GM12878 (cell line): Measurements from ENCODE around the gene MAP3K6. TPM values are rescaled to one million over a fixed set of nuclear protein-coding genes. Genes with fewer than 3 reads are reported as not detected.

Source experiments
- ATAC-seq: fragments of 200-7000 bp; cut with Tn5 transposase; 3 replicates; pipeline ENCODE4 v1.9.1; 2020; ENCODE audit warnings: mild to moderate bottlenecking, moderate library complexity
- BruUV-seq: library from RNA; stranded (reverse); fragments of 400-500 nt; replicated peaks from 2 replicates; lab custom pipeline; 2021; lab: Mats Ljungman, UMichigan
- CTCF ChIA-PET: fragments of 300-600 bp; sonication (Branson Sonifier 250); formaldehyde crosslinking; extraction: SDS; loops from one replicate; lab custom pipeline; 2021; ENCODE audit warnings: inconsistent platforms; lab: Yijun Ruan, JAX
- POLR2A ChIA-PET: fragments of 350-600 bp; formaldehyde crosslinking; extraction: SDS; loops from one replicate; lab custom pipeline; 2021; ENCODE audit warnings: inconsistent platforms; lab: Charles Lee
- RAD21 ChIA-PET: fragments of 300-600 bp; sonication (Branson Sonifier 250); formaldehyde crosslinking; loops from one replicate; lab custom pipeline; 2023; ENCODE audit warnings: antibody characterized with exemption; ENCODE audit not compliant: unreplicated experiment; lab: Charles Lee
- SMC1A ChIA-PET: fragments of 300-600 bp; sonication (Branson Sonifier 250); formaldehyde crosslinking; loops from one replicate; lab custom pipeline; 2023; ENCODE audit not compliant: unreplicated experiment, uncharacterized antibody; lab: Charles Lee
- DNase-seq: peaks from one replicate; pipeline ENCODE4 v3.0.0-alpha.2; 2011; ENCODE audit warnings: low read depth, low spot score
- FAIRE-seq: peaks from 3 replicates; lab custom pipeline; 2011; peaks lifted over from hg19 to GRCh38; lab: Jason Lieb, UNC
- H2AFZ ChIP-seq: 2 replicates; pipeline ENCODE4 v1.6.0; 2011; ENCODE audit warnings: low read depth, low read length, control low read depth; ENCODE audit not compliant: control insufficient read depth
- H3K27ac ChIP-seq: 2 replicates; pipeline ENCODE4 v1.5.1; 2011; ENCODE audit warnings: control low read depth; ENCODE audit not compliant: control insufficient read depth, insufficient read depth
- H3K27me3 ChIP-seq, 2 experiments: replicated peaks in 1 of 2; 2 replicates each; pipeline versions ENCODE4 v1.6.0 to v1.6.1; 2011; ENCODE audit warnings: low read length in 1 of 2; ENCODE audit not compliant: control insufficient read depth in 2 of 2, insufficient read depth in 2 of 2
- H3K36me3 ChIP-seq, 2 experiments: 2 replicates each; pipeline ENCODE4 v1.5.1; 2011; ENCODE audit warnings: low read length in 1 of 2; ENCODE audit not compliant: control insufficient read depth in 2 of 2, insufficient read depth in 2 of 2
- H3K4me1 ChIP-seq: 2 replicates; pipeline ENCODE4 v1.6.1; 2011; ENCODE audit warnings: mild to moderate bottlenecking, low read length, moderate library complexity, mixed read lengths; ENCODE audit not compliant: control insufficient read depth, insufficient read depth
- H3K4me2 ChIP-seq: 2 replicates; pipeline ENCODE4 v1.6.0; 2011; ENCODE audit warnings: control low read depth; ENCODE audit not compliant: control insufficient read depth, insufficient read depth
- H3K4me3 ChIP-seq: fragments of 200-600 bp; sonication (generic); 2 replicates; pipeline ENCODE4 v1.5.1; 2016
- H3K79me2 ChIP-seq: 2 replicates; pipeline ENCODE4 v1.6.0; 2011; ENCODE audit warnings: low read length; ENCODE audit not compliant: control insufficient read depth, insufficient read depth
- H3K9ac ChIP-seq: 2 replicates; pipeline ENCODE4 v1.8.0; 2011; ENCODE audit warnings: low read length, control low read depth, mixed read lengths; ENCODE audit not compliant: control insufficient read depth, insufficient read depth
- H3K9me3 ChIP-seq: replicated peaks from 3 replicates; pipeline ENCODE4 v1.5.1; 2011; ENCODE audit warnings: mild to moderate bottlenecking, low read length; ENCODE audit not compliant: control insufficient read depth, insufficient read depth
- H4K20me1 ChIP-seq: 2 replicates; pipeline ENCODE4 v1.6.0; 2011; ENCODE audit not compliant: control insufficient read depth, insufficient read depth
- CEBPB ChIP-seq, 2 experiments: fragments of 150-350 bp in 1 of 2; IDR thresholded peaks; 2 replicates each; pipeline ENCODE4 v1.6.1; 2012 to 2014; ENCODE audit warnings: low read depth in 2 of 2, low read length in 2 of 2, borderline replicate concordance in 1 of 2, inconsistent platforms in 1 of 2
- EP300 ChIP-seq, 2 experiments: fragments of 150-350 bp in 1 of 2; IDR thresholded peaks; 2 replicates each; pipeline ENCODE4 v1.6.1; 2011 to 2012; ENCODE audit warnings: low read depth in 2 of 2, low read length in 2 of 2, borderline replicate concordance in 1 of 2, improper control_type of control experiment in 1 of 2, inconsistent platforms in 1 of 2; ENCODE audit not compliant: control insufficient read depth in 1 of 2
- FOXK2 ChIP-seq: fragments of 450-650 bp; IDR thresholded peaks from 2 replicates; pipeline ENCODE4 v1.6.1; 2017; ENCODE audit warnings: mild to moderate bottlenecking, moderate library complexity
- HDGF ChIP-seq: fragments of 450-650 bp; IDR thresholded peaks from 2 replicates; pipeline ENCODE4 v1.6.1; 2016; ENCODE audit warnings: antibody characterized with exemption
- KDM1A ChIP-seq: fragments of 200-600 bp; sonication (generic); IDR thresholded peaks from 2 replicates; pipeline ENCODE4 v1.6.1; 2016; ENCODE audit warnings: borderline replicate concordance
- KLF5 ChIP-seq: fragments of 450-650 bp; IDR thresholded peaks from 2 replicates; pipeline ENCODE4 v1.6.1; 2014; ENCODE audit warnings: mild to moderate bottlenecking; ENCODE audit not compliant: partially characterized antibody
- LARP7 ChIP-seq: fragments of 450-650 bp; IDR thresholded peaks from 2 replicates; pipeline ENCODE4 v1.6.1; 2017; ENCODE audit warnings: mild to moderate bottlenecking
- MEF2B ChIP-seq: fragments of 450-650 bp; IDR thresholded peaks from 2 replicates; pipeline ENCODE4 v1.6.1; 2018; ENCODE audit warnings: mild to moderate bottlenecking, moderate library complexity; ENCODE audit not compliant: partially characterized antibody, poor library complexity, severe bottlenecking
- MYB ChIP-seq: fragments of 150-350 bp; IDR thresholded peaks from 2 replicates; pipeline ENCODE4 v1.6.1; 2014; ENCODE audit warnings: mild to moderate bottlenecking, low read depth, low read length, borderline replicate concordance
- PML ChIP-seq: IDR thresholded peaks from 2 replicates; pipeline ENCODE4 v1.6.1; 2012; ENCODE audit warnings: low read length, inconsistent platforms
- SMAD5 ChIP-seq: IDR thresholded peaks from 2 replicates; pipeline ENCODE4 v1.6.1; 2016; ENCODE audit warnings: antibody characterized with exemption, low read depth
- SREBF1 ChIP-seq: IDR thresholded peaks from 2 replicates; pipeline ENCODE4 v1.6.1; 2012; ENCODE audit warnings: mild to moderate bottlenecking, low read length
- TCF12 ChIP-seq: IDR thresholded peaks from 2 replicates; pipeline ENCODE4 v1.6.1; 2011; ENCODE audit warnings: low read depth, mild to moderate bottlenecking, low read length
- YY1 ChIP-seq: IDR thresholded peaks from 2 replicates; pipeline ENCODE4 v1.6.1; 2011; ENCODE audit warnings: low read depth, mild to moderate bottlenecking, low read length
- ZNF24 ChIP-seq: fragments of 450-650 bp; IDR thresholded peaks from 2 replicates; pipeline ENCODE4 v1.6.1; 2017; ENCODE audit warnings: antibody characterized with exemption, mild to moderate bottlenecking
- WGBS: methylation state at CpG from one replicate; pipeline ENCODE4 v1.1.6; 2016; ENCODE audit warnings: low lambda C conversion rate; ENCODE audit not compliant: insufficient replicate concordance, insufficient coverage; ENCODE audit errors: missing lambda C conversion rate; 5-methylcytosine and 5-hydroxymethylcytosine counted together
- in situ Hi-C: fragments of 300-500 bp; cut with MboI; formaldehyde crosslinking; loops from 9 replicates; pipeline ENCODE4 v1.14.3; 2018; ENCODE audit warnings: mixed read lengths
- intact Hi-C: fragments of 100-400 bp; cut with micrococcal nuclease; formaldehyde crosslinking; loops from one replicate; pipeline ENCODE4 v1.14.2; 2022; ENCODE audit not compliant: unreplicated experiment
- polyA plus RNA-seq, 11 experiments: library from polyadenylated mRNA; depleted of rRNA in 4 of 11; unstranded in 6 of 11; stranded (reverse) in 5 of 11; fragments of >200 nt; fragmentation: Nextera tagmentation in 4 of 11; fragmentation: Illumina TruSeq in 1 of 11; extraction: Ambion mirVana in 4 of 11; extraction: Trizol in 1 of 11; gene quantifications; 1 replicate in 1 of 11; 2 replicates in 10 of 11; pipeline versions ENCODE4 v1.2.1 to v1.2.3, GENCODE V29; 2011 to 2016; ENCODE audit warnings: inconsistent platforms in 2 of 11, missing spikeins in 2 of 11, low read depth in 1 of 11
- total RNA-seq, 4 experiments: library from RNA; depleted of rRNA in 3 of 4; stranded (reverse); fragments of >200 nt in 3 of 4; fragmentation: Illumina TruSeq in 1 of 4; extraction: Trizol in 1 of 4; gene quantifications; 2 replicates each; pipeline versions ENCODE4 v1.2.1 to v1.2.3, GENCODE V29; 2013 to 2021
- TF ChIP-seq, protein P1 (sequence below): fragments of 450-650 bp; conservative IDR thresholded peaks from 2 replicates; pipeline ENCODE4 v1.6.1; 2017; ENCODE audit warnings: mild to moderate bottlenecking, moderate library complexity
- TF ChIP-seq, protein P2 (sequence below): fragments of 450-650 bp; IDR thresholded peaks from 2 replicates; pipeline ENCODE4 v1.6.1; 2018; ENCODE audit warnings: mild to moderate bottlenecking, low read depth, moderate library complexity; ENCODE audit not compliant: partially characterized antibody

MAP3K6 gene
- total and polyA plus RNA-seq, 10 of the 15 experiments (the other 5 are each of a cell fraction or from before 2014, with no cell fraction given): 0.15 to 3.4 (median 1.2) TPM; not detected in 1

- Histone ChIP-seq H3K4me1 (no peaks in the 10 kb centered on the region; the same call in 1 of the 2 replicates), H3K4me3 (no peak overlapping the region), H2AFZ (no peak overlapping the region), H3K36me3 (no peaks in the 10 kb centered on the region), H3K27ac (no peak overlapping the region), H3K79me2 (no peaks in the 10 kb centered on the region), H4K20me1 (no peaks in the 10 kb centered on the region), H3K9ac (no peak overlapping the region), H3K9me3 (no peaks in the 10 kb centered on the region), H3K4me2 (peak overlapping the region; percentile 71; the same call in 1 of the 2 replicates), H3K27me3 (no peaks in the 10 kb centered on the region)
- ChIA-PET SMC1A (no interaction called here), RAD21 (no interaction called here), POLR2A (no interaction called here), CTCF (interaction anchor here (1.3 kb wide), 1 partner anchor 37 kb away, joined by 3 read pairs; no protein-coding TSS in a partner anchor)
- intact Hi-C loops: no loop called here
- ATAC-seq (no peak), FAIRE-seq (no peak), DNase-seq (no peak)
- no peak for TF ChIP-seq KLF5
- no peak for TF ChIP-seq SREBF1
- TF ChIP-seq, protein P1, sequence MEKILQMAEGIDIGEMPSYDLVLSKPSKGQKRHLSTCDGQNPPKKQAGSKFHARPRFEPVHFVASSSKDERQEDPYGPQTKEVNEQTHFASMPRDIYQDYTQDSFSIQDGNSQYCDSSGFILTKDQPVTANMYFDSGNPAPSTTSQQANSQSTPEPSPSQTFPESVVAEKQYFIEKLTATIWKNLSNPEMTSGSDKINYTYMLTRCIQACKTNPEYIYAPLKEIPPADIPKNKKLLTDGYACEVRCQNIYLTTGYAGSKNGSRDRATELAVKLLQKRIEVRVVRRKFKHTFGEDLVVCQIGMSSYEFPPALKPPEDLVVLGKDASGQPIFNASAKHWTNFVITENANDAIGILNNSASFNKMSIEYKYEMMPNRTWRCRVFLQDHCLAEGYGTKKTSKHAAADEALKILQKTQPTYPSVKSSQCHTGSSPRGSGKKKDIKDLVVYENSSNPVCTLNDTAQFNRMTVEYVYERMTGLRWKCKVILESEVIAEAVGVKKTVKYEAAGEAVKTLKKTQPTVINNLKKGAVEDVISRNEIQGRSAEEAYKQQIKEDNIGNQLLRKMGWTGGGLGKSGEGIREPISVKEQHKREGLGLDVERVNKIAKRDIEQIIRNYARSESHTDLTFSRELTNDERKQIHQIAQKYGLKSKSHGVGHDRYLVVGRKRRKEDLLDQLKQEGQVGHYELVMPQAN: no peak
- no peak for TF ChIP-seq KDM1A
- TF ChIP-seq YY1: no peak
- no peak for TF ChIP-seq PML
- no peak for TF ChIP-seq LARP7
- TF ChIP-seq, protein P2, sequence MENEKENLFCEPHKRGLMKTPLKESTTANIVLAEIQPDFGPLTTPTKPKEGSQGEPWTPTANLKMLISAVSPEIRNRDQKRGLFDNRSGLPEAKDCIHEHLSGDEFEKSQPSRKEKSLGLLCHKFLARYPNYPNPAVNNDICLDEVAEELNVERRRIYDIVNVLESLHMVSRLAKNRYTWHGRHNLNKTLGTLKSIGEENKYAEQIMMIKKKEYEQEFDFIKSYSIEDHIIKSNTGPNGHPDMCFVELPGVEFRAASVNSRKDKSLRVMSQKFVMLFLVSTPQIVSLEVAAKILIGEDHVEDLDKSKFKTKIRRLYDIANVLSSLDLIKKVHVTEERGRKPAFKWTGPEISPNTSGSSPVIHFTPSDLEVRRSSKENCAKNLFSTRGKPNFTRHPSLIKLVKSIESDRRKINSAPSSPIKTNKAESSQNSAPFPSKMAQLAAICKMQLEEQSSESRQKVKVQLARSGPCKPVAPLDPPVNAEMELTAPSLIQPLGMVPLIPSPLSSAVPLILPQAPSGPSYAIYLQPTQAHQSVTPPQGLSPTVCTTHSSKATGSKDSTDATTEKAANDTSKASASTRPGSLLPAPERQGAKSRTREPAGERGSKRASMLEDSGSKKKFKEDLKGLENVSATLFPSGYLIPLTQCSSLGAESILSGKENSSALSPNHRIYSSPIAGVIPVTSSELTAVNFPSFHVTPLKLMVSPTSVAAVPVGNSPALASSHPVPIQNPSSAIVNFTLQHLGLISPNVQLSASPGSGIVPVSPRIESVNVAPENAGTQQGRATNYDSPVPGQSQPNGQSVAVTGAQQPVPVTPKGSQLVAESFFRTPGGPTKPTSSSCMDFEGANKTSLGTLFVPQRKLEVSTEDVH: no peak
- TF ChIP-seq TCF12: no peak
- no peak for TF ChIP-seq MYB
- TF ChIP-seq EP300 (IDR thresholded peaks at IDR 0.05; ENCODE audit: borderline replicate concordance in 1 of 2, control insufficient read depth in 1 of 2, low read depth in 2 of 2, low read length in 2 of 2): no peak
- TF ChIP-seq CEBPB (IDR thresholded peaks at IDR 0.05; ENCODE audit: borderline replicate concordance in 1 of 2, low read depth in 2 of 2, low read length in 2 of 2): no peak
- TF ChIP-seq ZNF24: no peak
- TF ChIP-seq FOXK2: no peak
- no peak for TF ChIP-seq MEF2B
- no peak for TF ChIP-seq HDGF
- no peak for TF ChIP-seq SMAD5
- BruUV-seq: no TSS peak
- 67% methylated on average over 84 of the region's 84 CpGs for WGBS
- in situ Hi-C loops: no loop called here
Observed at GRCh38 chr1:27349784-27350662, 16.7 kb downstream of the MAP3K6 start.
